ENCODE results near the gene KRT75.

DNA sequence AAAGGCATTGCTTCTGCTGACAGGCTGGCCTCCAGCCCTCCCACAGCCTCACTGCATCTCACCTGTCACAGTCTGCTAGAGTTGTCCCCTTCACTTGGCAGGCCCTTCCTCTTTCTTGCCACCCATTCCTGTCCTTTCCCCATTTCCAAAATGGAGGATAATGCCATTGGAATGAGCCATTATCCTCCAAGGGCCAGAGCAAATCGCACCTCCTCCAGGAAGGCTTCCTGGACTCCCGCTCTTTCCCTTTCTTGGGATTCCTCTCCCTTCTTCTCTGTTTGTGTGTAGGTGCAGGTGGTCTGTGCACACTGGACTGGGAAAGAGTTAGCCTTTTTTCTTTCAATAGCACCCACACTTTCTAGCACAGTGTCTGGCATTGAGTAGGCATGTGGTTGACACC, 31.8 kb downstream of the KRT75 start:
- TF ChIP-seq, protein P1, sequence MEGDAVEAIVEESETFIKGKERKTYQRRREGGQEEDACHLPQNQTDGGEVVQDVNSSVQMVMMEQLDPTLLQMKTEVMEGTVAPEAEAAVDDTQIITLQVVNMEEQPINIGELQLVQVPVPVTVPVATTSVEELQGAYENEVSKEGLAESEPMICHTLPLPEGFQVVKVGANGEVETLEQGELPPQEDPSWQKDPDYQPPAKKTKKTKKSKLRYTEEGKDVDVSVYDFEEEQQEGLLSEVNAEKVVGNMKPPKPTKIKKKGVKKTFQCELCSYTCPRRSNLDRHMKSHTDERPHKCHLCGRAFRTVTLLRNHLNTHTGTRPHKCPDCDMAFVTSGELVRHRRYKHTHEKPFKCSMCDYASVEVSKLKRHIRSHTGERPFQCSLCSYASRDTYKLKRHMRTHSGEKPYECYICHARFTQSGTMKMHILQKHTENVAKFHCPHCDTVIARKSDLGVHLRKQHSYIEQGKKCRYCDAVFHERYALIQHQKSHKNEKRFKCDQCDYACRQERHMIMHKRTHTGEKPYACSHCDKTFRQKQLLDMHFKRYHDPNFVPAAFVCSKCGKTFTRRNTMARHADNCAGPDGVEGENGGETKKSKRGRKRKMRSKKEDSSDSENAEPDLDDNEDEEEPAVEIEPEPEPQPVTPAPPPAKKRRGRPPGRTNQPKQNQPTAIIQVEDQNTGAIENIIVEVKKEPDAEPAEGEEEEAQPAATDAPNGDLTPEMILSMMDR (IDR thresholded peaks at IDR 0.05; ENCODE audit: low read depth, low read length), result no peak
- no peak for TF ChIP-seq EZH2phosphoT487 (IDR thresholded peaks at IDR 0.05; ENCODE audit: low read depth)

Measured in OCI-LY3 (cell line).